HepG2 (cell line): ENCODE data around the gene CISD3. TPM values are rescaled to one million over a fixed set of nuclear protein-coding genes. Genes with fewer than 3 reads are reported as not detected.

Experiments
- HNF1A ChIP-seq, 2 experiments: sonication (generic) in 1 of 2; formaldehyde crosslinking in 1 of 2; IDR thresholded peaks; 2 replicates each; pipeline versions ENCODE4 v1.4.0 to v1.6.1; 2016 to 2020; ENCODE audit warnings: borderline replicate concordance in 1 of 2, low read depth in 1 of 2, mild to moderate bottlenecking in 1 of 2, missing genetic modification reagents in 1 of 2
- RBM22 ChIP-seq: fragments of 200-400 bp; formaldehyde crosslinking; optimal IDR thresholded peaks from 2 replicates; pipeline ENCODE3; 2017; ENCODE audit warnings: mild to moderate bottlenecking, low read length, moderate library complexity
- TBP ChIP-seq: sonication (generic); formaldehyde crosslinking; IDR thresholded peaks from 2 replicates; pipeline ENCODE4 v1.5.0; 2020; ENCODE audit warnings: missing genetic modification reagents
- U2AF1 ChIP-seq: fragments of 200-400 bp; formaldehyde crosslinking; optimal IDR thresholded peaks from 2 replicates; pipeline ENCODE3; 2017; ENCODE audit warnings: mild to moderate bottlenecking, low read depth, low read length
- ZNF12 ChIP-seq: sonication (generic); formaldehyde crosslinking; IDR thresholded peaks from 2 replicates; pipeline ENCODE4 v1.5.0; 2020; ENCODE audit warnings: missing genetic modification reagents
- ZNF318 ChIP-seq: sonication (generic); formaldehyde crosslinking; IDR thresholded peaks from 2 replicates; pipeline ENCODE4 v1.4.0; 2020; ENCODE audit warnings: mild to moderate bottlenecking, missing genetic modification reagents
- ZNF646 ChIP-seq: sonication (generic); formaldehyde crosslinking; IDR thresholded peaks from 2 replicates; pipeline ENCODE4 v1.9.0; 2021; ENCODE audit warnings: mild to moderate bottlenecking, missing genetic modification reagents
- ZNF790 ChIP-seq: sonication (generic); formaldehyde crosslinking; IDR thresholded peaks from 2 replicates; pipeline ENCODE4 v1.8.0; 2022; ENCODE audit warnings: missing genetic modification reagents, mild to moderate bottlenecking, borderline replicate concordance
- polyA plus RNA-seq, 8 experiments: library from polyadenylated mRNA; depleted of rRNA in 3 of 8; stranded (reverse) in 7 of 8; unstranded in 1 of 8; fragments of >200 nt; fragmentation: Illumina TruSeq in 4 of 8; extraction: Trizol in 4 of 8; gene quantifications; 2 replicates each; pipeline versions ENCODE4 v1.2.1 to v1.2.3, GENCODE V29; 2011 to 2016; ENCODE audit warnings: low read depth in 4 of 8, missing spikeins in 1 of 8, mixed read lengths in 1 of 8; ENCODE audit not compliant: insufficient read depth in 1 of 8
- total RNA-seq, 5 experiments: library from RNA; depleted of rRNA; stranded (reverse); fragments of >200 nt; fragmentation: Illumina TruSeq; extraction: Trizol; gene quantifications; 2 replicates each; pipeline ENCODE4 v1.2.3, GENCODE V29; 2016; ENCODE audit warnings: low read depth in 1 of 5

The CISD3 gene
- total and polyA plus RNA-seq, 2 of the 13 experiments (the other 11 are each of a cell fraction or from before 2014, with no cell fraction given), result 30.0 to 34.1 TPM

- TF ChIP-seq HNF1A (IDR thresholded peaks at IDR 0.05; ENCODE audit: low read depth), result no peak
- peak; percentile 71 for TF ChIP-seq HNF1A (CRISPR knock-in tag; IDR thresholded peaks at IDR 0.05; ENCODE audit: borderline replicate concordance)
- peak; percentile 21 for TF ChIP-seq U2AF1
- peak; percentile 84 for TF ChIP-seq ZNF790 (CRISPR knock-in tag)
- TF ChIP-seq ZNF12, result peak; percentile 52; the same call in 1 of the 2 replicates
- no peak for TF ChIP-seq ZNF646
- peak; percentile 71; the same call in 1 of the 2 replicates for TF ChIP-seq ZNF318 (CRISPR knock-in tag)
- TF ChIP-seq RBM22, result peak; percentile 76
- TF ChIP-seq TBP (CRISPR knock-in tag), result no peak
These were observed 24.2 kb upstream of the CISD3 start (continued) for GRCh38 chr17:38705803-38706504.
